Stimulated activated CD4-positive, alpha-beta T cell treated with anti-CD3 and anti-CD28 coated beads, TNF-alpha, amount 100 ng/mL, for 4 hours (primary cell): ENCODE results near the gene LETM1.

ENCODE experiments used
- DNase-seq, 3 experiments: peaks; one replicate each; pipeline ENCODE4 v3.0.0-alpha.2; 2020; ENCODE audit warnings: low read depth in 3 of 3

The LETM1 gene

GRCh38 chr4:1778642-1779392, 77.1 kb downstream of the LETM1 start:
- no peak for DNase-seq

- DNase-seq, result no peak
Measured at GRCh38 chr4:1777822-1778641, 77.9 kb downstream of the LETM1 start.

- no peak for DNase-seq
Measured at GRCh38 chr4:1776521-1777161, 79.3 kb downstream of the LETM1 start.

- no peak for DNase-seq
Measured at GRCh38 chr4:1775731-1776500, 80.0 kb downstream of the LETM1 start.

- no peak for DNase-seq
Measured at GRCh38 chr4:1773754-1774153, 82.2 kb downstream of the LETM1 start.

- DNase-seq, result no peak
Measured at GRCh38 chr4:1772853-1773538, 83.0 kb downstream of the LETM1 start.

GRCh38 chr4:1771555-1772305, 84.2 kb downstream of the LETM1 start:
- no peak for DNase-seq

- no peak for DNase-seq
Measured at GRCh38 chr4:1770791-1771231, 85.1 kb downstream of the LETM1 start.

GRCh38 chr4:1770245-1770644, 85.7 kb downstream of the LETM1 start:
- no peak for DNase-seq

GRCh38 chr4:1769692-1770091, 86.3 kb downstream of the LETM1 start:
- no peak for DNase-seq

- no peak for DNase-seq
Measured at GRCh38 chr4:1768367-1769034, 87.5 kb downstream of the LETM1 start.

GRCh38 chr4:1767770-1768366, 88.1 kb downstream of the LETM1 start:
- DNase-seq, result no peak

- no peak for DNase-seq
Measured at GRCh38 chr4:1767061-1767769, 88.7 kb downstream of the LETM1 start.

- no peak for DNase-seq
Measured at GRCh38 chr4:1766106-1767060, 89.6 kb downstream of the LETM1 start.

GRCh38 chr4:1765409-1766072, 90.4 kb downstream of the LETM1 start:
- no peak for DNase-seq

- no peak for DNase-seq
Measured at GRCh38 chr4:1764670-1765069, 91.3 kb downstream of the LETM1 start.

GRCh38 chr4:1763550-1764080, 92.3 kb downstream of the LETM1 start:
- DNase-seq, result no peak
